ENCODE measurements around the gene STEAP2.

STEAP2 gene

DNA sequence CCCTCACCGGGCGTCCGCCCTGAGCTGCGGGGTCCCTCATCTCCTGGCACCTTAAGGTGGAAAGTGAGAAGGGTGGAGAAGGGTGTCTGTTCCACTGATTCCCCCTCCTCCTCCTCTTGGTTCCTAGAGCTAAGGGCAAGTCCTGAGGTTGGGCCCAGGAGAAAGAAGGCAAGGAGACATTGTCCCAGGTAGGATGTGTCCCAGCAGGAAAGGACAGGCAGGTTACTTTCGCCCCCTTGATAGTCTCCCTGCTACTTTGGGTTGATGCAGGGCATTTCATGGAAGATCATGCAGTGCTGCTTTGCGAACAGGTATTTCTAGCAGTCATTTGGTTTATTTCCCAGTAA is 582 bp downstream of the STEAP2 start:
- no peak overlapping the region for H3K4me3 ChIP-seq (ENCODE audit: low read depth in 1 of 2, low read length in 2 of 2)
- no peak for ATAC-seq (ENCODE audit: insufficient read depth, low read depth)
- H3K27ac ChIP-seq (ENCODE audit: low read length) = no peak overlapping the region
- H4K20me1 ChIP-seq (ENCODE audit: insufficient read depth, low read length) = no peaks in the 10 kb centered on the region
- no peak for TF ChIP-seq EZH2 (IDR thresholded peaks at IDR 0.05; ENCODE audit: borderline replicate concordance, low read depth, low read length, severe bottlenecking)
- TF ChIP-seq, protein P1, sequence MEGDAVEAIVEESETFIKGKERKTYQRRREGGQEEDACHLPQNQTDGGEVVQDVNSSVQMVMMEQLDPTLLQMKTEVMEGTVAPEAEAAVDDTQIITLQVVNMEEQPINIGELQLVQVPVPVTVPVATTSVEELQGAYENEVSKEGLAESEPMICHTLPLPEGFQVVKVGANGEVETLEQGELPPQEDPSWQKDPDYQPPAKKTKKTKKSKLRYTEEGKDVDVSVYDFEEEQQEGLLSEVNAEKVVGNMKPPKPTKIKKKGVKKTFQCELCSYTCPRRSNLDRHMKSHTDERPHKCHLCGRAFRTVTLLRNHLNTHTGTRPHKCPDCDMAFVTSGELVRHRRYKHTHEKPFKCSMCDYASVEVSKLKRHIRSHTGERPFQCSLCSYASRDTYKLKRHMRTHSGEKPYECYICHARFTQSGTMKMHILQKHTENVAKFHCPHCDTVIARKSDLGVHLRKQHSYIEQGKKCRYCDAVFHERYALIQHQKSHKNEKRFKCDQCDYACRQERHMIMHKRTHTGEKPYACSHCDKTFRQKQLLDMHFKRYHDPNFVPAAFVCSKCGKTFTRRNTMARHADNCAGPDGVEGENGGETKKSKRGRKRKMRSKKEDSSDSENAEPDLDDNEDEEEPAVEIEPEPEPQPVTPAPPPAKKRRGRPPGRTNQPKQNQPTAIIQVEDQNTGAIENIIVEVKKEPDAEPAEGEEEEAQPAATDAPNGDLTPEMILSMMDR (IDR thresholded peaks at IDR 0.05; ENCODE audit: borderline replicate concordance, extremely low read depth, low read length, poor library complexity, severe bottlenecking) = no peak
- H3K79me2 ChIP-seq (ENCODE audit: insufficient read depth, low read length) = no peaks in the 10 kb centered on the region
- H3K4me2 ChIP-seq (ENCODE audit: insufficient read depth, low read length) = no peak overlapping the region
- no peak for DNase-seq
- H3K27me3 ChIP-seq (ENCODE audit: insufficient read depth, low read length, poor library complexity) = no peaks in the 10 kb centered on the region
- H3K36me3 ChIP-seq (ENCODE audit: insufficient read depth, low read length) = no peaks in the 10 kb centered on the region
- no peaks in the 10 kb centered on the region for H3K4me1 ChIP-seq (ENCODE audit: insufficient read depth, low read length)
- H2AFZ ChIP-seq (ENCODE audit: low read depth, low read length) = no peak overlapping the region
- no peaks in the 10 kb centered on the region for H3K9me3 ChIP-seq (ENCODE audit: insufficient read depth, low read length, severe bottlenecking)
- H3K9ac ChIP-seq (ENCODE audit: low read depth, low read length) = no peak overlapping the region

DNA sequence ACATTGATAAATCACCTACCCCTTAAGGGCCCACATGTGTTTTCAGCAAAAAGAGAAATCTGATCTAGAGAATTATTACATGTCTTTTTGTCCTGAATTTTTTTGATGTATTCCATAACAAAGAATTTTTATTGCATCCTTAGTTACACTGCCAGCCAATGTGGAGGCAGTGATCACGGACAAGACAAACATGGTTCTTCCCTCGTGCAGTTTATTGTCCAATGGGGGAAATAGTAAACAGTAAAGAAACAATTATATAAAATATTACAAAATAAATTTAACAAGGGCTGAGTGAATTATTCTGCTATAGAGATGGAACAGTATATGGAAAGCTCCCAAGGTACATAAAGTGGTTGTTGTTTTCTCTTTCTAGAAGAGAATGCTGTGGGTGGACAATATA is 2.0 kb downstream of the STEAP2 start:
- H3K4me1 ChIP-seq (ENCODE audit: insufficient read depth, low read length) = no peaks in the 10 kb centered on the region
- H3K79me2 ChIP-seq (ENCODE audit: insufficient read depth, low read length) = no peaks in the 10 kb centered on the region
- H3K4me3 ChIP-seq (ENCODE audit: low read depth in 1 of 2, low read length in 2 of 2) = no peak overlapping the region
- H2AFZ ChIP-seq (ENCODE audit: low read depth, low read length) = no peak overlapping the region
- H3K36me3 ChIP-seq (ENCODE audit: insufficient read depth, low read length) = no peaks in the 10 kb centered on the region
- DNase-seq (no peak), ATAC-seq (ENCODE audit: insufficient read depth, low read depth) (no peak)
- H3K27me3 ChIP-seq (ENCODE audit: insufficient read depth, low read length, poor library complexity) = no peaks in the 10 kb centered on the region
- H4K20me1 ChIP-seq (ENCODE audit: insufficient read depth, low read length) = no peaks in the 10 kb centered on the region
- no peak overlapping the region for H3K27ac ChIP-seq (ENCODE audit: low read length)
- no peaks in the 10 kb centered on the region for H3K9me3 ChIP-seq (ENCODE audit: insufficient read depth, low read length, severe bottlenecking)
- no peak overlapping the region for H3K4me2 ChIP-seq (ENCODE audit: insufficient read depth, low read length)
- H3K9ac ChIP-seq (ENCODE audit: low read depth, low read length) = no peak overlapping the region
- TF ChIP-seq, protein P1 (IDR thresholded peaks at IDR 0.05; ENCODE audit: borderline replicate concordance, extremely low read depth, low read length, poor library complexity, severe bottlenecking) = no peak
- no peak for TF ChIP-seq EZH2 (IDR thresholded peaks at IDR 0.05; ENCODE audit: borderline replicate concordance, low read depth, low read length, severe bottlenecking)

DNA sequence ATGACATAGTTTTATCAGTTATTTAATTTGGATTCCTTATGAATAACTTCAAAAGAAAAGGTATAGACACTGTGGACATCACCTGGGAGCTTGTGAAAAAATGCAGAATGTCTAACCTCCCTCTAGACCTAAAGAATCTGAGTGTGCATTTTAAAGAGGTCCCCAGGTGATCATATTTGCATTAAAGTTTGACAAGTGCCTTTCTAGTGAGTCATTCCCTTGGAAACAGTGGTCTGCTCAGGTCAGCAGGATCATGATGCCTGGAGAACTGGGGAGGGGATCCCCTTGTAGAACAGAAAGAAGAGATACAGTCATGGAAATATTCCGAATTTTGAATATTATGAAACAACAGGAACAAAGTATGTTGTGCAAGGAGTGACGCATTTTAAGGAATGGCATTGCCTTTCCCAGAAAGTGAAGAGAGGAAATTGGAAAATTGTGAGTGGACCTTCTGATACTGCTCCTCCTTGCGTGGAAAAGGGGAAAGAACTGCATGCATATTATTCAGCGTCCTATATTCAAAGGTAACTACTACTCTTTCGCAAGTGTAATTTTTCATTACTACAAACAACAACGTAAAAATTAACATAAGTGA is 4.6 kb downstream of the STEAP2 start:
- TF ChIP-seq EZH2 (IDR thresholded peaks at IDR 0.05; ENCODE audit: borderline replicate concordance, low read depth, low read length, severe bottlenecking) = no peak
- TF ChIP-seq, protein P1 (IDR thresholded peaks at IDR 0.05; ENCODE audit: borderline replicate concordance, extremely low read depth, low read length, poor library complexity, severe bottlenecking) = no peak
- Histone ChIP-seq H3K27ac (ENCODE audit: low read length) (no peak overlapping the region), H3K4me3 (ENCODE audit: low read depth in 1 of 2, low read length in 2 of 2) (no peak overlapping the region), H3K9me3 (ENCODE audit: insufficient read depth, low read length, severe bottlenecking) (no peaks in the 10 kb centered on the region), H3K27me3 (ENCODE audit: insufficient read depth, low read length, poor library complexity) (no peaks in the 10 kb centered on the region), H3K36me3 (ENCODE audit: insufficient read depth, low read length) (no peaks in the 10 kb centered on the region), H2AFZ (ENCODE audit: low read depth, low read length) (no peak overlapping the region), H4K20me1 (ENCODE audit: insufficient read depth, low read length) (no peaks in the 10 kb centered on the region), H3K79me2 (ENCODE audit: insufficient read depth, low read length) (no peaks in the 10 kb centered on the region), H3K9ac (ENCODE audit: low read depth, low read length) (no peak overlapping the region), H3K4me1 (ENCODE audit: insufficient read depth, low read length) (no peaks in the 10 kb centered on the region), H3K4me2 (ENCODE audit: insufficient read depth, low read length) (no peak overlapping the region)
- DNase-seq (no peak), ATAC-seq (ENCODE audit: insufficient read depth, low read depth) (no peak)

DNA sequence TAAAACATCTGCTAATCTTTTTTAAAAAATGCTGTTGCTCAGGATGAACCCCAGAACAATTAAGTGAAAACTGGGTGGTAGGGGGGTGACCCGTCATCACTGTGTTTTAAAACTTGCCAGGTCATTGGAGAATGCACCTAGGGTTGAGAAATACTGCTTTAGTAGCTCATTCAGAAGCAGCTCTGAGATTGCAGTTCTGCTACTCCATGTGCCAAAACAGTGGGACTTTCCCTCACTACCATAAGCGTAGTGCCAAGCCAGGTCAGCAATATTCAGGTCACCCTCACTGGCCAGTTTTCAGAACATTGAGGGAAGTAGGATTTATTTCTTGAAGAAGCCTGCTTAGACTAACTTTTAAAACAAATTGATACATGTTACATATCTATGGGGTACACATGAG is 5.2 kb downstream of the STEAP2 start:
- H3K4me3 ChIP-seq (ENCODE audit: low read depth in 1 of 2, low read length in 2 of 2) = no peak overlapping the region
- no peaks in the 10 kb centered on the region for H4K20me1 ChIP-seq (ENCODE audit: insufficient read depth, low read length)
- DNase-seq = no peak
- no peaks in the 10 kb centered on the region for H3K27me3 ChIP-seq (ENCODE audit: insufficient read depth, low read length, poor library complexity)
- H3K4me2 ChIP-seq (ENCODE audit: insufficient read depth, low read length) = no peak overlapping the region
- H3K79me2 ChIP-seq (ENCODE audit: insufficient read depth, low read length) = no peaks in the 10 kb centered on the region
- no peak overlapping the region for H3K27ac ChIP-seq (ENCODE audit: low read length)
- no peaks in the 10 kb centered on the region for H3K9me3 ChIP-seq (ENCODE audit: insufficient read depth, low read length, severe bottlenecking)
- ATAC-seq (ENCODE audit: insufficient read depth, low read depth) = no peak
- H3K9ac ChIP-seq (ENCODE audit: low read depth, low read length) = no peak overlapping the region
- TF ChIP-seq EZH2 (IDR thresholded peaks at IDR 0.05; ENCODE audit: borderline replicate concordance, low read depth, low read length, severe bottlenecking) = no peak
- TF ChIP-seq, protein P1 (IDR thresholded peaks at IDR 0.05; ENCODE audit: borderline replicate concordance, extremely low read depth, low read length, poor library complexity, severe bottlenecking) = no peak
- no peaks in the 10 kb centered on the region for H3K4me1 ChIP-seq (ENCODE audit: insufficient read depth, low read length)
- no peak overlapping the region for H2AFZ ChIP-seq (ENCODE audit: low read depth, low read length)
- no peaks in the 10 kb centered on the region for H3K36me3 ChIP-seq (ENCODE audit: insufficient read depth, low read length)

All from DND-41 (cell line).